Activated CD8-positive, alpha-beta memory T cell treated with anti-CD3 and anti-CD28 coated beads, Interleukin-2, amount 50 U/mL, for 4 hours (primary cell): Measurements from ENCODE around the gene CAVIN1.
"Not testable (repeated sequence)": the region's sequence is repeated elsewhere in the genome, so short reads cannot be mapped to it uniquely, and the experiment has no call there.

Source experiments
- DNase-seq: peaks from one replicate; pipeline ENCODE4 v3.0.0-alpha.2; 2020

CAVIN1 gene

DNA sequence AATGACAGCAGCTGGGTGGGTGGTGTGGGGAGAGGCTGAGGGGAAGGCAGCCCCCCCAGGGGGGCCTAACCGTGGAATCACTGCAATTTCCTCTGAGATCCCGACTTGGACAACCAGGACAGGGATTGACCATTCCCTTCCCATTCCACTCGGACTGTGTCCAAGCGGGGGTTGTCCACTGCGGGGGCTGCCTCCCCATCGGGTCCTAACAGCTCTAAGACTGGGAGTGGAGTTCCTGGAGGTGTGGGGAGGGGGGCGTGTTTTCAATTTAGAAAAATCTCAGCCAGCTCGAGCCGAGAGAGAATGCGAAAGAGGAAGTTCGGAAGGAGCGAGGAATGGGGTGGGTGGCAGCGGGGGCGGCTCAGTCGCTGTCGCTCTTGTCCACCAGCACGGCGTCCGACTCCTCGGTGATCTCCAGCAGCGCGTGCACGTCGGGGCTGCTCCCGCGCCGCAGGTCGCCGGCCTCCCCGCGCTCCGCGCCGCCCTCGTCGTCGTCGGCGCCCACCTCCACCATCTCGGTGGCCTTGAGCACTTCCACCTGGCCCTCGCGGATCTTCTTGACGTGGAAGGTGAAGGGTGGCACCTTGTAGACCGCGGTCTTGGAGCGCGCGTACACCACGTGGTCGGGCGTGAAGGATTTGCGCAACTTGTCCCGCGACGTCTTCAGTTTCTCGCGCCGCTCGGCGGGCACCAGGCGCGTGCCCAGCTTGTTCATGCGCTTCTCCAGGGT lies 18.6 kb downstream of the CAVIN1 start:
- DNase-seq, result no peak

GRCh38 chr17:42403150-42403549 lies 19.9 kb downstream of the CAVIN1 start:
- peak; percentile 62 for DNase-seq

DNA sequence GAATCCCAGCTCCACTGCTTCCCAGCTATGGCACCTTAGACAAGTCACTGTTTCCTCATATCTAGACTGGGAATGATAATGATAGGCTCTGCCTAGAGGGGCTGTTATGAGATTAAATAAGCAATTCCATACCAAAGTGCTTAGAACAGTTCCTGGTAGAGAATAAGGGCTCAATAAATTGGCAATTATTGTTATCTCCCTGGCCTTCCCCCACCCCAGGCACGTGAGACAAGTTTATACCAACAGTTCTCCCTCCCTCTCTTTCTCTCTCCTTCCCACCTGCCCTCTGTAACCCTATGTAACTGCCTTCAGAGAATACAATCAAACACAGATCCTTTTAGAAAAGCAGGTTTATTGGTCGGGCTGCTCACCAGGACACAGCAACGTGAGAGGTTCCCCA lies 20.9 kb downstream of the CAVIN1 start:
- DNase-seq, result no peak

DNA sequence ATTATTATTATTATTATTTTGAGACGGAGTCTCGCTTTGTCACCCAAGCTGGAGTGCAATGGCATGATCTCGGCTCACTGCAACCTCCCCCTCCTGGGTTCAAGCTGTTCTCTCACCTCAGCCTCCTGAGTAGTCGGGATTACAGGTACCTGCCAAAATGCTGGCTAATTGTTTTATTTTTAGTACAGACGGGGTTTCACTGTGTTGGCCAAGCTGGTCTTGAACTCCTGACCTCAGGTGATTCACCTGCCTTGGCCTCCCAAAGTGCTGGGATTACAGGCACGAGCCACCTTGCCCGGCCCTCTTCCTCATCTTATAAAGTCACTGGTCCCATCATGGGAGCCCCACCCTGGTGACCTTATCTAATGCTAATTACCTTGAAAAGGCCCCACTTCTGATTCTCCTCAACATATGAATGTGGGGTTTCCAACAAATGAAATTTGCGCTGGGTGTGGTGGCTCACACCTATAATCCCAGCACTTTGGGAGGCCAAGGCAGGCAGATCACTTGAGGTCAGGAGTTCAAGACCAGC lies 22.1 kb downstream of the CAVIN1 start:
- not testable (repeated sequence) for DNase-seq

DNA sequence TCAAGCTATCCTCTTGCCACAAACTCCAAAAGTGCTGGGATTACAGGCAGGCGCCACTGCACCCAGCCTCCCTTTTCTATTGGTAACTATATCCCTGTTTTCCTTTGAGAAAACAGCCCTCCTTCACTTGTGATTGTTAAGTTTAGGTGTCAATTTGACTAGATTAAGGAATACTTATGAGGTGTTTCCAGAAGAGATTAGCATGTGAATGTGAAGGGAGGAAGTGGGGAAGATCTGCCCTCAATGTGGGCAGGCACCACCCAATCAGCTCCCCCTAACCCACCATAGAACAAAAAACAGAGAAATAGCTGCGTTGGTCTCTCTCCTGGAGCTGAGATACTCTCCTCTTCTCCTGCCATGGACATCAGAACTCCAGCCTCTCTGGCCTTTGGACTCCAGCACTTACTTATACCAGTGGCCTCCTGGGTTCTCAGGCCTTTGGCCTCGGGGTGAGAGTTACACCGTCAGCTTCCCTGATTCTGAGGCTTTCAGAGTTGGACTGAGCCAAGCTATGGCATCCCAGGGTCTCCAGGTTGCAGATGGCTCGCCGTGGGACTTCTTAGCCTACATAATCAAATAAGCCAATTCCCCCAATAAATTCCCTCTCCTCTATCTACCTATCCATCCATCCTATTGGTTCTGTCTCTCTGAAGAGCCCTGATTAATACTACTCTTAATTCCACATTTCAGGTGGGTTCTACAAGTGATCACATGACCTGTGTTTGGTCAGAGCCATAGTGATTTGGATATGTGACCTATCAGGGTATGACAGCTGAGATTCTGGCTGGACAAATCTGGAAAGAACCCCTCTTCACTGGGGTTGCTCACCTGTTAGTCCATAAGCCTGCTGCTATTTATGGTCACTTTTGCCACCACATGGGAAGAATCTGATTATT lies 22.9 kb downstream of the CAVIN1 start:
- no peak for DNase-seq

DNA sequence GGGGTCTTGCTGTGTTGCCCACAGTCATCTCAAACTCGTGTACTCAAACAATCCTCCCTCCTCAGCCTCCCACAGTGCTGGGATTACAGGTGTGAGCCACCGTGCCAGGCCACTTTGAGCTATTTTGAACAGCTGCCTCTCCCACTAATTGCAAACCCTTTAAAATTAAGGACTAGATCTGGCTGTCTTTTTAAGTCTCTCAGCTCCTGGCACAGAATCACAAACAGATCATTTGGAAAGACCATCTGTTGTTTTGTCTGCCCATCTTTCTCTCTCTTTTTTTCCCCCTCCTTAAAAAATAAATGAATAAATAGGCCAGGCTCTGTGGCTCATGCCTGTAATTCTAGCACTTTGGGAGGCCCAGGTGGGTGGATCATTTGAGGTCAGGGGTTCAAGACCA lies 23.9 kb downstream of the CAVIN1 start:
- no peak for DNase-seq

DNA sequence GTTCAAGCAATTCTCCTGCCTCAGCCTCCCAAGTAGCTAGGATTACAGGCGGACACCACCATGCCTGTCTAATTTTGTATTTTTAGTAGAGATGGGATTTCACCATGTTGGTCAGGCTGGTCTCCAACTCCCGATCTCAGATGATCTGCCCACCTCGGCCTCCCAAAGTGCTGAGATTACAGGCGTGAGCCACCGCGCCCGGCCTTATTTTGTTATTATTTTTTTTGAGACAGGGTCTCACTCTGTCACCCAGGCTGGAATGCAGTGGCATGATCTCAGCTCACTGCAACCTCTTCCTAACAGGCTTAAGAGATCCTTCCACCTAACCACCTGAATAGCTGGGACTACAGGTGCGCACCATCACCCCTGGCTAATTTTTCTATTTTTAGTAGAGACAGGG lies 27.5 kb downstream of the CAVIN1 start:
- DNase-seq, result not testable (repeated sequence)

DNA sequence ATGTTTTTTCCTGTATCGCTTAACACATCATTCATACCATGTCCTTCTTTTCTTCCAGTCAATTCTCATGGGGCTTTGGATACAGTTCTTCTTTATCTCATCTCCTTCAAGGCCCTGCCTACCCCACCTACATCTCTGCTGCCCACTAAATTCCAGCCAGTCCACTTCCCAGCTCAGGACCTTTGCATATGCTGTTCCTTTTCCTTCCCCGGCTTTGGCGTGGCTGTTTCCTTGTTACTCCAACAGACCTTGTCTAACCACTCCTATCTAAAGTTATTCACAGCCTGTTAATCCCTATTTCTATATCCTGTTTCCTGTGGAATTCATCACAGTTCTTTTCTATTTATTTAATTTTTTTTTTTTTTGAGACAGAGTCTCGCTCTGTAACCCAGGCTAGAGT lies 28.2 kb downstream of the CAVIN1 start:
- no peak for DNase-seq

DNA sequence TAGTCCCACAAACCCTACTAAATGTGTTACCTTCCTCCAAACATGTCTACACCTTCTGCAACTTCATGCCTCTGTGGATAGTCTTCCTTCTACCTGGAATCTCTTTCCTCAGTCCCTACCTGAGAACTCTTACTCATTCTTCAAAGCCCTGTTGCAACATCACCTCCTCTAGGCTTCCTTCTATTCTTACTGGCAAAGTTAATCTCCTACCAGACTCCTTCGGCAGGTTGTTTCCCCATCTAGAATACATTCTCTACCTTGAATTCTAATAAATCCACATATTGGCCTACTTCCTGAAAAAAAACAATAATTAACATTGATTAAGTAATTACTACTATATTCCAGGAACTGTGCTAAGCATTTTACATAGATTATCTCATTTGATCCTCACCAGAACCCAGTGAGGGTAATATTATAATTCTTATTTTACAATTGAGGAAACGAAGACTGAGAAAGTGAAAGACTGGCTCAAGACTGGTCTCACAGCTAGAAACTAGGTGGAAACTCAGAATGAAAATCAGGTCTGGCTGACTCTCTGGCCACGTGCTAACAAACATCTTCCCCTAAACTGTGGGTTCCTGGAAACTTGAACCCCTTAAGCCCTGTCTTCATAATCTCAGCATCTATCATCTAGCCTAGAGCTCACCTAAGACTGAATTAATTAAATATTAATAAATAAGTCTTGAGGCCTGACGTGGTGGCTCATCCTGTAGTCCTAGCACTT lies 30.2 kb downstream of the CAVIN1 start:
- no peak for DNase-seq

- not testable (repeated sequence) for DNase-seq
Measured at GRCh38 chr17:42391439-42391838, 31.6 kb downstream of the CAVIN1 start.

GRCh38 chr17:42389899-42390298 lies 33.2 kb downstream of the CAVIN1 start:
- no peak for DNase-seq

GRCh38 chr17:42389135-42389417 lies 34.0 kb downstream of the CAVIN1 start:
- DNase-seq, result no peak

GRCh38 chr17:42388381-42389134 lies 34.5 kb downstream of the CAVIN1 start, which contains the start of gene STAT3:
Gene STAT3, minus strand, starts transcription at chr17:42388442. Its CDS starts 39,926 bp downstream, at chr17:42348516.
- DNase-seq, result peak; percentile 100

GRCh38 chr17:42387661-42388380 lies 35.2 kb downstream of the CAVIN1 start:
- DNase-seq, result peak; percentile 29

DNA sequence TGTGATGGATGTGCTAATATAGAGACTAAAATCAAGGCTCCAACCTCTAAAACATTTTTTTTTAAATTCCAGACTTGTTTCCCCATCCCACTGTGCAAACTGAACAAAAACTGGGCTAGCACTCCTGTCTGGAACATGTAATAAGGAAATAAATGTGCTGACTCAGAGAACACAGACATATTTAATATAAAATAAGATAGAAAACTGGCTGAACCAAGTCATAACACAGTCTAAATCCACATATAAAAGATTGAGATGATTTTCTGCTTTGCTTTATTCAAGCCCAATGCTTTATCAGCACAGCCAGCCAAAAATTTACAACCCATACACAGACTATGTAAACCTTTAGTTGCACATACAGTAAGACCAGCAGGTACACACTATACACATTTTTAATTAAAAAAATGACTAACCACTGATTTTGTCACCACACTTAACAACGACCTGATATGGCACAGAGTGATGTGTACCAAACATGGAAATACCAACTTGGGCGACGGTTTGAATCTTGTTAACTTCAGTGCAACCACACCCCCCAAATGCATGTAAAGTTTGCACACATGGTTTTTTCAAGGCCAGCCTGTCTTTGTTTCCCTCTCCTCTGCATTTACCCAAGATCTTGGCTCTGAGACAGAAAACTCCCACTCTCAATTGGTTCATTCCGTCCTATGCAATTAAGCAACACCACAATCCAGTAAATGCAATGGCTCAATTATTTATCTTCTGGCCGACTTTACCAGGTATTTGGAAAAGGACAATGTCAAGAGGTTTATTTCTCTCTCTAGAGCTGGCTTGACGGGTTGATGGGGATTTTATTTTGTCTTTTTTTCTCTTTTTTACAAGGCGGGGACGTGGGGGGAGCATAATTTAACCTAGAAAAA lies 36.0 kb downstream of the CAVIN1 start:
- no peak for DNase-seq

GRCh38 chr17:42381898-42382297 lies 41.2 kb downstream of the CAVIN1 start:
- no peak for DNase-seq

DNA sequence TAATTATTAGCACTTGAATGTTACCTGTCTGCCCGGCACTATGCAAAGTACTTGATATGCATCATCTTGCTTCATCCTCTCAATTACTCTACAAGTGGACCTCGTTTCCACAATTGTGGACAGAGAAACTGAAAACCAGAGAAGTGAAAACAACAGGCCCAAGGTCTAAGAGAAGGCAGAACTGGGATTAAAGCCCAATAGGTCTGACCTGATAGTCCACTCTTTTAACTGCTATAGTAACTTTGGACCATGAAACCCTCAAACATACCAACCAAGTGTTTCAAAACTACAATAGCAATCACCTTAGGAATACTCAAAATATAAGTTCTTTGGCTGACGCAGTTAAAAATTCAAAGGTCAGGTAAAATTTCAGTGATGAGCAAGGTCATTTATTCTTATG lies 42.1 kb downstream of the CAVIN1 start:
- no peak for DNase-seq

GRCh38 chr17:42378959-42379594 lies 44.0 kb downstream of the CAVIN1 start:
- DNase-seq, result no peak

GRCh38 chr17:42378359-42378958 lies 44.6 kb downstream of the CAVIN1 start:
- no peak for DNase-seq

- DNase-seq, result no peak
Measured at GRCh38 chr17:42373896-42374295, 49.2 kb downstream of the CAVIN1 start.
